Sigmoid colon (tissue), 3 donors: ENCODE data around the gene GUSB.
"Not testable (repeated sequence)": the region's sequence is repeated elsewhere in the genome, so short reads cannot be mapped to it uniquely, and the experiment has no call there.

Source experiments
- CTCF ChIP-seq, 4 experiments: fragments of 450-650 bp in 3 of 4; fragments of 200-600 bp in 1 of 4; IDR thresholded peaks; one replicate each; pipeline ENCODE4 v1.5.1; 2016 to 2019; ENCODE audit warnings: antibody characterized with exemption in 4 of 4, mild to moderate bottlenecking in 3 of 4, moderate library complexity in 2 of 4
- POLR2A ChIP-seq, 2 donors: fragments of 450-650 bp; IDR thresholded peaks; one replicate each; pipeline ENCODE4 v1.6.1; 2016; ENCODE audit warnings: antibody characterized with exemption in 2 of 2, mild to moderate bottlenecking in 2 of 2, moderate library complexity in 2 of 2

- not testable (repeated sequence) for TF ChIP-seq CTCF, POLR2A (IDR thresholded peaks at IDR 0.05)
Measured at GRCh38 chr7:65964671-65965070, 17.3 kb downstream of the GUSB start.
